GM12878 (cell line): ENCODE measurements around the gene PLEKHG2. TPM values are rescaled to one million over a fixed set of nuclear protein-coding genes. Genes with fewer than 3 reads are reported as not detected.

Experiments
- ATF7 ChIP-seq: fragments of 450-650 bp; IDR thresholded peaks from 2 replicates; pipeline ENCODE4 v1.6.1; 2016; ENCODE audit warnings: low read depth, mild to moderate bottlenecking
- CEBPB ChIP-seq, 2 experiments: fragments of 150-350 bp in 1 of 2; IDR thresholded peaks; 2 replicates each; pipeline ENCODE4 v1.6.1; 2012 to 2014; ENCODE audit warnings: low read depth in 2 of 2, low read length in 2 of 2, borderline replicate concordance in 1 of 2, inconsistent platforms in 1 of 2
- DPF2 ChIP-seq: fragments of 450-650 bp; IDR thresholded peaks from 2 replicates; pipeline ENCODE4 v1.6.1; 2017; ENCODE audit warnings: mild to moderate bottlenecking
- ESRRA ChIP-seq: IDR thresholded peaks from 2 replicates; pipeline ENCODE4 v1.6.1; 2012; ENCODE audit warnings: mild to moderate bottlenecking, low read length, improper control_type of control experiment
- FOXM1 ChIP-seq: IDR thresholded peaks from 2 replicates; pipeline ENCODE4 v1.6.1; 2012; ENCODE audit warnings: low read depth, mild to moderate bottlenecking, inconsistent platforms, low read length, moderate library complexity
- JUND ChIP-seq: IDR thresholded peaks from 2 replicates; pipeline ENCODE4 v1.6.1; 2012; ENCODE audit warnings: low read depth, mild to moderate bottlenecking, low read length, improper control_type of control experiment, moderate library complexity
- KLF5 ChIP-seq: fragments of 450-650 bp; IDR thresholded peaks from 2 replicates; pipeline ENCODE4 v1.6.1; 2014; ENCODE audit warnings: mild to moderate bottlenecking; ENCODE audit not compliant: partially characterized antibody
- POU2F2 ChIP-seq: IDR thresholded peaks from 3 replicates; pipeline ENCODE4 v1.6.1; 2011; ENCODE audit warnings: low read depth, mild to moderate bottlenecking, low read length, borderline replicate concordance
- SMAD1 ChIP-seq: fragments of 450-650 bp; IDR thresholded peaks from 2 replicates; pipeline ENCODE4 v1.6.1; 2018; ENCODE audit warnings: mild to moderate bottlenecking, low read depth; ENCODE audit not compliant: partially characterized antibody
- SMARCA5 ChIP-seq: fragments of 450-650 bp; IDR thresholded peaks from 2 replicates; pipeline ENCODE4 v1.6.1; 2017; ENCODE audit warnings: mild to moderate bottlenecking
- ZNF622 ChIP-seq: fragments of 450-650 bp; IDR thresholded peaks from 2 replicates; pipeline ENCODE4 v1.6.1; 2017; ENCODE audit warnings: mild to moderate bottlenecking, inconsistent platforms
- polyA plus RNA-seq, 11 experiments: library from polyadenylated mRNA; depleted of rRNA in 4 of 11; unstranded in 6 of 11; stranded (reverse) in 5 of 11; fragments of >200 nt; fragmentation: Nextera tagmentation in 4 of 11; fragmentation: Illumina TruSeq in 1 of 11; extraction: Ambion mirVana in 4 of 11; extraction: Trizol in 1 of 11; gene quantifications; 1 replicate in 1 of 11; 2 replicates in 10 of 11; pipeline versions ENCODE4 v1.2.1 to v1.2.3, GENCODE V29; 2011 to 2016; ENCODE audit warnings: inconsistent platforms in 2 of 11, missing spikeins in 2 of 11, low read depth in 1 of 11
- total RNA-seq, 4 experiments: library from RNA; depleted of rRNA in 3 of 4; stranded (reverse); fragments of >200 nt in 3 of 4; fragmentation: Illumina TruSeq in 1 of 4; extraction: Trizol in 1 of 4; gene quantifications; 2 replicates each; pipeline versions ENCODE4 v1.2.1 to v1.2.3, GENCODE V29; 2013 to 2021
- TF ChIP-seq, protein P1 (sequence below): fragments of 450-650 bp; IDR thresholded peaks from 2 replicates; pipeline ENCODE4 v1.6.1; 2018; ENCODE audit warnings: mild to moderate bottlenecking, low read depth, moderate library complexity; ENCODE audit not compliant: partially characterized antibody
- TF ChIP-seq, protein P2 (sequence below): fragments of 150-350 bp; IDR thresholded peaks from 2 replicates; pipeline ENCODE4 v1.6.1; 2016; ENCODE audit warnings: low read depth, low read length
- TF ChIP-seq, protein P3 (sequence below): fragments of 450-650 bp; formaldehyde crosslinking; IDR thresholded peaks from 2 replicates; pipeline ENCODE4 v1.4.0; 2020; ENCODE audit warnings: mild to moderate bottlenecking, moderate library complexity
- TF ChIP-seq, protein P4 (sequence below): fragments of 450-650 bp; conservative IDR thresholded peaks from 2 replicates; pipeline ENCODE4 v1.6.1; 2017; ENCODE audit warnings: mild to moderate bottlenecking, moderate library complexity

Gene PLEKHG2
- total and polyA plus RNA-seq, 10 of the 15 experiments (the other 5 are each of a cell fraction or from before 2014, with no cell fraction given): 3.0 to 62.5 (median 17.2) TPM

DNA sequence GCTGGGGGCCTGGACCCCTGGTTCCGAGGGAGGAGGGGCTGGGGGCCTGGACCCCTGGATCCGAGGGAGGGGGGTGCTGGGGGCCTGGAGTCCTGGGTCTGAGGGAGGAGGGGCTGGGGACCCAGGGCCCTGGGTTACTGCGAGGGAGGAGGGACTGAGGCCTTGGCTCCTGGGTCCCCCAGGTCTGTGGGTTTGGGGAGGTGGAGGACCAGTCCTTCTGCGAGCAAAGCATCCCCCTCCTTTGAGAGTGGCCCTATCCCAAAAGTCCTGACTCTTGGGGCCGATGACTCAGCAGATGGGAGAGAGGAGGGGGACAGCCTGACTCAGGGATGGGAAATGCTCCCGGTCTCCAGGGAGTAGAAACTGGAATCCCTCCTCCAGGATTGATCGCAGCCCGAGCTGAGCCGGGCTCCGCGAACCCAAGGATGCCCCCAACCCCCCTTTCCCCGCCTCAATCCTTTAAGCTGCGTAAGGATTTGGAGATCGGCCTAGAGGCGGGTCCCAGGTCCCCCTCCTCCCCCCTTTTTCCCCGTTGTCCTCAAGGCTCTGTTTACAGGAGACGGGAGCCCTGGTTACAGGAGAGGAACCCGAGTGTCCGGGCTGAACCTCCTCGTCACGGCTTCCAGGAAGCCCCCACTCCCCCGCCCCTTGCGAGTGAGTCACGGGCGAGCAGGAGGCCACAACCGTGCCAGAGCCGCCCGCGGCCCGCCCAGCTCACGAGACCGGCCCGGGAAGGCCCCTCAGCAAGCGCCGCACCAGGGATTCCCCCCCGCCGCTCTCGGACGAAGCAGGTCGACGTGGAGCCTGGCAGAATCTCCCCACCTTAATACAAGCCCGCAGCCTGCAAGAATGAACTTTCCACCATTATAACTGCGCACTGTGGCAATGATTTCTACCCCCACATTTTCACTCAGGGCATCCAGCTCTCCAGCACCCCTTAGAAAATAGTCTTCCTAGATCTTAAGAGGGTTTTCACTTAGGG, 8.8 kb upstream of the PLEKHG2 start (continued):
- TF ChIP-seq, protein P1, sequence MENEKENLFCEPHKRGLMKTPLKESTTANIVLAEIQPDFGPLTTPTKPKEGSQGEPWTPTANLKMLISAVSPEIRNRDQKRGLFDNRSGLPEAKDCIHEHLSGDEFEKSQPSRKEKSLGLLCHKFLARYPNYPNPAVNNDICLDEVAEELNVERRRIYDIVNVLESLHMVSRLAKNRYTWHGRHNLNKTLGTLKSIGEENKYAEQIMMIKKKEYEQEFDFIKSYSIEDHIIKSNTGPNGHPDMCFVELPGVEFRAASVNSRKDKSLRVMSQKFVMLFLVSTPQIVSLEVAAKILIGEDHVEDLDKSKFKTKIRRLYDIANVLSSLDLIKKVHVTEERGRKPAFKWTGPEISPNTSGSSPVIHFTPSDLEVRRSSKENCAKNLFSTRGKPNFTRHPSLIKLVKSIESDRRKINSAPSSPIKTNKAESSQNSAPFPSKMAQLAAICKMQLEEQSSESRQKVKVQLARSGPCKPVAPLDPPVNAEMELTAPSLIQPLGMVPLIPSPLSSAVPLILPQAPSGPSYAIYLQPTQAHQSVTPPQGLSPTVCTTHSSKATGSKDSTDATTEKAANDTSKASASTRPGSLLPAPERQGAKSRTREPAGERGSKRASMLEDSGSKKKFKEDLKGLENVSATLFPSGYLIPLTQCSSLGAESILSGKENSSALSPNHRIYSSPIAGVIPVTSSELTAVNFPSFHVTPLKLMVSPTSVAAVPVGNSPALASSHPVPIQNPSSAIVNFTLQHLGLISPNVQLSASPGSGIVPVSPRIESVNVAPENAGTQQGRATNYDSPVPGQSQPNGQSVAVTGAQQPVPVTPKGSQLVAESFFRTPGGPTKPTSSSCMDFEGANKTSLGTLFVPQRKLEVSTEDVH: no peak
- TF ChIP-seq ZNF622 (no peak), CEBPB (IDR thresholded peaks at IDR 0.05; ENCODE audit: borderline replicate concordance in 1 of 2, low read depth in 2 of 2, low read length in 2 of 2) (no peak), FOXM1 (no peak), DPF2 (0 out of 2 replicates have a peak, but pooled peaks have one; percentile 69), SMARCA5 (peak; percentile 19; the same call in 1 of the 2 replicates), JUND (peak; percentile 68; the same call in 1 of the 2 replicates), POU2F2 (peak; percentile 53; the same call in 1 of the 3 replicates), ATF7 (no peak; the same call in none of the 2 replicates), ESRRA (no peak), KLF5 (no peak), SMAD1 (peak; percentile 16)
- TF ChIP-seq, protein P2, sequence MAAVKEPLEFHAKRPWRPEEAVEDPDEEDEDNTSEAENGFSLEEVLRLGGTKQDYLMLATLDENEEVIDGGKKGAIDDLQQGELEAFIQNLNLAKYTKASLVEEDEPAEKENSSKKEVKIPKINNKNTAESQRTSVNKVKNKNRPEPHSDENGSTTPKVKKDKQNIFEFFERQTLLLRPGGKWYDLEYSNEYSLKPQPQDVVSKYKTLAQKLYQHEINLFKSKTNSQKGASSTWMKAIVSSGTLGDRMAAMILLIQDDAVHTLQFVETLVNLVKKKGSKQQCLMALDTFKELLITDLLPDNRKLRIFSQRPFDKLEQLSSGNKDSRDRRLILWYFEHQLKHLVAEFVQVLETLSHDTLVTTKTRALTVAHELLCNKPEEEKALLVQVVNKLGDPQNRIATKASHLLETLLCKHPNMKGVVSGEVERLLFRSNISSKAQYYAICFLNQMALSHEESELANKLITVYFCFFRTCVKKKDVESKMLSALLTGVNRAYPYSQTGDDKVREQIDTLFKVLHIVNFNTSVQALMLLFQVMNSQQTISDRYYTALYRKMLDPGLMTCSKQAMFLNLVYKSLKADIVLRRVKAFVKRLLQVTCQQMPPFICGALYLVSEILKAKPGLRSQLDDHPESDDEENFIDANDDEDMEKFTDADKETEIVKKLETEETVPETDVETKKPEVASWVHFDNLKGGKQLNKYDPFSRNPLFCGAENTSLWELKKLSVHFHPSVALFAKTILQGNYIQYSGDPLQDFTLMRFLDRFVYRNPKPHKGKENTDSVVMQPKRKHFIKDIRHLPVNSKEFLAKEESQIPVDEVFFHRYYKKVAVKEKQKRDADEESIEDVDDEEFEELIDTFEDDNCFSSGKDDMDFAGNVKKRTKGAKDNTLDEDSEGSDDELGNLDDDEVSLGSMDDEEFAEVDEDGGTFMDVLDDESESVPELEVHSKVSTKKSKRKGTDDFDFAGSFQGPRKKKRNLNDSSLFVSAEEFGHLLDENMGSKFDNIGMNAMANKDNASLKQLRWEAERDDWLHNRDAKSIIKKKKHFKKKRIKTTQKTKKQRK: no peak
- TF ChIP-seq, protein P3, sequence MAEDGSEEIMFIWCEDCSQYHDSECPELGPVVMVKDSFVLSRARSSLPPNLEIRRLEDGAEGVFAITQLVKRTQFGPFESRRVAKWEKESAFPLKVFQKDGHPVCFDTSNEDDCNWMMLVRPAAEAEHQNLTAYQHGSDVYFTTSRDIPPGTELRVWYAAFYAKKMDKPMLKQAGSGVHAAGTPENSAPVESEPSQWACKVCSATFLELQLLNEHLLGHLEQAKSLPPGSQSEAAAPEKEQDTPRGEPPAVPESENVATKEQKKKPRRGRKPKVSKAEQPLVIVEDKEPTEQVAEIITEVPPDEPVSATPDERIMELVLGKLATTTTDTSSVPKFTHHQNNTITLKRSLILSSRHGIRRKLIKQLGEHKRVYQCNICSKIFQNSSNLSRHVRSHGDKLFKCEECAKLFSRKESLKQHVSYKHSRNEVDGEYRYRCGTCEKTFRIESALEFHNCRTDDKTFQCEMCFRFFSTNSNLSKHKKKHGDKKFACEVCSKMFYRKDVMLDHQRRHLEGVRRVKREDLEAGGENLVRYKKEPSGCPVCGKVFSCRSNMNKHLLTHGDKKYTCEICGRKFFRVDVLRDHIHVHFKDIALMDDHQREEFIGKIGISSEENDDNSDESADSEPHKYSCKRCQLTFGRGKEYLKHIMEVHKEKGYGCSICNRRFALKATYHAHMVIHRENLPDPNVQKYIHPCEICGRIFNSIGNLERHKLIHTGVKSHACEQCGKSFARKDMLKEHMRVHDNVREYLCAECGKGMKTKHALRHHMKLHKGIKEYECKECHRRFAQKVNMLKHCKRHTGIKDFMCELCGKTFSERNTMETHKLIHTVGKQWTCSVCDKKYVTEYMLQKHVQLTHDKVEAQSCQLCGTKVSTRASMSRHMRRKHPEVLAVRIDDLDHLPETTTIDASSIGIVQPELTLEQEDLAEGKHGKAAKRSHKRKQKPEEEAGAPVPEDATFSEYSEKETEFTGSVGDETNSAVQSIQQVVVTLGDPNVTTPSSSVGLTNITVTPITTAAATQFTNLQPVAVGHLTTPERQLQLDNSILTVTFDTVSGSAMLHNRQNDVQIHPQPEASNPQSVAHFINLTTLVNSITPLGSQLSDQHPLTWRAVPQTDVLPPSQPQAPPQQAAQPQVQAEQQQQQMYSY (CRISPR knock-in tag): no peak
- TF ChIP-seq, protein P4, sequence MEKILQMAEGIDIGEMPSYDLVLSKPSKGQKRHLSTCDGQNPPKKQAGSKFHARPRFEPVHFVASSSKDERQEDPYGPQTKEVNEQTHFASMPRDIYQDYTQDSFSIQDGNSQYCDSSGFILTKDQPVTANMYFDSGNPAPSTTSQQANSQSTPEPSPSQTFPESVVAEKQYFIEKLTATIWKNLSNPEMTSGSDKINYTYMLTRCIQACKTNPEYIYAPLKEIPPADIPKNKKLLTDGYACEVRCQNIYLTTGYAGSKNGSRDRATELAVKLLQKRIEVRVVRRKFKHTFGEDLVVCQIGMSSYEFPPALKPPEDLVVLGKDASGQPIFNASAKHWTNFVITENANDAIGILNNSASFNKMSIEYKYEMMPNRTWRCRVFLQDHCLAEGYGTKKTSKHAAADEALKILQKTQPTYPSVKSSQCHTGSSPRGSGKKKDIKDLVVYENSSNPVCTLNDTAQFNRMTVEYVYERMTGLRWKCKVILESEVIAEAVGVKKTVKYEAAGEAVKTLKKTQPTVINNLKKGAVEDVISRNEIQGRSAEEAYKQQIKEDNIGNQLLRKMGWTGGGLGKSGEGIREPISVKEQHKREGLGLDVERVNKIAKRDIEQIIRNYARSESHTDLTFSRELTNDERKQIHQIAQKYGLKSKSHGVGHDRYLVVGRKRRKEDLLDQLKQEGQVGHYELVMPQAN: peak; percentile 63; the same call in 1 of the 2 replicates
